A172 (cell line): ENCODE data around the gene HLA-G. TPM values are rescaled to one million over a fixed set of nuclear protein-coding genes. Genes with fewer than 3 reads are reported as not detected.

Source experiments
- DNase-seq: peaks from one replicate; pipeline ENCODE4 v3.0.0-alpha.2; 2015; ENCODE audit warnings: low spot score
- total RNA-seq: library from RNA; depleted of rRNA; stranded (reverse); fragments of >200 nt; shearing (Covaris generic); gene quantifications from 2 replicates; pipeline ENCODE4 v1.2.3, GENCODE V29; 2014

HLA-G gene
- total RNA-seq, 1 experiment from 2014 or later: not detected

DNA sequence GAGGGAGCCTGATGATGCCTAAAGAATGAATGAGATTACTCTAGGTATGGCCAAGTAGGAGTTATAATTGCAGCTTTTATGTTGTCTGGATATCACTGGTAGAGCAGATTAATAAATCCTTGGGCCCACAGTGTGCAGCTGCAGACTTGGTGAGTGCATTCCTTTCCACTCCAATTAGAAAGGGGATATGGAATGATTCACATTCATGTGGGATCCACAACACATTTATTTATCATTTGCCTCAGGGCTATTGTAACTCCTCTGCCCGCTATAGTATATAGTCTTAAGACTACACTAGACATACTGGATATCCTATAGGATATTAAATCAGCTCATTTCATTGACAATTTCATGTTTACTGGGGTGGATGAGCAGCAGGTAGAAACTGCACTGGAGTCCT lies 11.6 kb upstream of the HLA-G start:
- no peak for DNase-seq

DNA sequence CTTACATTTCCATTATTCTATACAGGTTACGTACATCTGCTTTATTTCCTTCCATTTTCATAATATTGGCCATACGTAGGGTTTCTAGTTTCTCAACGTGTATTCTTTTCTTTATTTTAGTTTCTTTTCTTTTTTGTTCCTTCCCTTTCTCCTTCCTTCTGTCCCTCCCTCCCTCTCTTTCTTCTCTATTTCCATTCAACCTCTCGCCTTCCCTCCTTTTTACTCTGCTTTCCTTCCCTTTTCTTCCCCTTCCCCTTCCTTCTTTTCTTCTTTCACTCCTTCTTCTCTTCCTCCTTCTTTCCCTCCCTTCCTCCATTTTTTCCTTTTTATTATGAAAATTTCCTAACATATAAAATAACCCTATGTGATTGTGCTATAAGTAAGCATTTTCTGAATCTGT lies 8.7 kb upstream of the HLA-G start:
- no peak for DNase-seq

DNA sequence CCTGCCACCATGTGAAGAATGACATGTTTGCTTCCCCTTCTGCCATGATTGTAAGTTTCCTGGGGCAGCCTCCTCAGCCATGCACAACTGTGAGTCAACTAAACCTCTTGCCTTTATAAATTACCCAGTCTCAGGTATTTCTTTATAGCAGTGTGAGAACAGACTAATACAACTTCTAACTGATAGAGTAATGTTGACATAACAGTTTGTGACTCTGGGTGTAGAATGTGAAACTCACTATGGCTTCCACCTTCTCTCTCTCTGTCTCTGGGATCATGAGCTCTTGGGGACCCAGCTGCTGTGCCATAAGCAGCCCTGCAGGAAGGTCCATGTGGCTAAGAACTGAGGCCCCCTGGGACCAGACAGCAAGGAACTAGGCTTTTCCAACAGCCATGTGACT lies 3.5 kb upstream of the HLA-G start:
- no peak for DNase-seq

DNA sequence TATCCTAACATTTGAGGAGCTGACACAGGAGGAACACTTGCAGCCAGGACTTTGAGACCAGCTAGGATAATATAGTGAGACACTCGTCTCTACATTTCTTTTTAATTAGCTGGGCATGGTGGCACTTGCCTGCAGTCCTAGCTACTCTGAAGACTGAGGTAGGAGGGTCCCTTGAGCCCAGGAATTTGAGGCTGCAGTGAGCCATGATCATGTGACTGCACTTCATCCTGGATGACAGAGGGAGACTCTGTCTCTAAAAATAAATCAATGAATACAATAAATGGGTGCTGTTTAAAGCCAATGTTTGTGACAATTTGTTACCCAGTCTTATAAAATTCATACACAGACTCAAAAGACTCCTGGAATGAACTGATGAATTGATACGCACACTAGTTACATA lies 1.8 kb upstream of the HLA-G start:
- no peak for DNase-seq

DNA sequence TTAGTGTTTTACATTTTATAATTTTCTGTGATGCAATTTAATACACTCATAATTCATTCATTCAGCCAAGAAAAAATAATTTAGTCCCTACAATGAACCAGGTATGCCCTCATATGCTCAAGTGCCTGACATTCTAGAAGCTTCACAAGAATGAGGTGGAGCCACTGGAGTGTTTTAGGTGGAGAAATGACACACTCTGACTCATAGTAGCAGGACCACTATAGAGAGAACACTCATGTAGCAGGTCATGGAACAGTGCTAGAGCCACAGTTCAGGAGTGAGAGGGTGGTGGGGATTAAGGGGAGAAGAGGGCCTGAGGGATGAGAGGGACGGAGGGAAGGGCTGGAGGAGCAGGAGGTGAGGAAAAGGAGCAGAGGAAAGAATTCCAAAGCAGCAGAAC lies 1.4 kb upstream of the HLA-G start:
- peak; percentile 8 for DNase-seq

DNA sequence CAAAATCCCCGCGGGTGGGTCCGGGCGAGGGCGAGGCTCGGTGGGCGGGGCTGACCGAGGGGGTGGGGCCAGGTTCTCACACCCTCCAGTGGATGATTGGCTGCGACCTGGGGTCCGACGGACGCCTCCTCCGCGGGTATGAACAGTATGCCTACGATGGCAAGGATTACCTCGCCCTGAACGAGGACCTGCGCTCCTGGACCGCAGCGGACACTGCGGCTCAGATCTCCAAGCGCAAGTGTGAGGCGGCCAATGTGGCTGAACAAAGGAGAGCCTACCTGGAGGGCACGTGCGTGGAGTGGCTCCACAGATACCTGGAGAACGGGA lies 809 bp downstream of the HLA-G start:
- no peak for DNase-seq

DNA sequence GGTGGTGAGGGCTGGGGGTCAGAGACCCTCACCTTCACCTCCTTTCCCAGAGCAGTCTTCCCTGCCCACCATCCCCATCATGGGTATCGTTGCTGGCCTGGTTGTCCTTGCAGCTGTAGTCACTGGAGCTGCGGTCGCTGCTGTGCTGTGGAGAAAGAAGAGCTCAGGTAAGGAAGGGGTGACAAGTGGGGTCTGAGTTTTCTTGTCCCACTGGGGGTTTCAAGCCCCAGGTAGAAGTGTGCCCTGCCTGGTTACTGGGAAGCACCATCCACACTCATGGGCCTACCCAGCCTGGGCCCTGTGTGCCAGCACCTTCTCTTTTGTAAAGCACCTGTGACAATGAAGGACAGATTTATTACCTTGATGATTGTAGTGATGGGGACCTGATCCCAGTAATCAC lies 2.1 kb downstream of the HLA-G start:
- DNase-seq: no peak

DNA sequence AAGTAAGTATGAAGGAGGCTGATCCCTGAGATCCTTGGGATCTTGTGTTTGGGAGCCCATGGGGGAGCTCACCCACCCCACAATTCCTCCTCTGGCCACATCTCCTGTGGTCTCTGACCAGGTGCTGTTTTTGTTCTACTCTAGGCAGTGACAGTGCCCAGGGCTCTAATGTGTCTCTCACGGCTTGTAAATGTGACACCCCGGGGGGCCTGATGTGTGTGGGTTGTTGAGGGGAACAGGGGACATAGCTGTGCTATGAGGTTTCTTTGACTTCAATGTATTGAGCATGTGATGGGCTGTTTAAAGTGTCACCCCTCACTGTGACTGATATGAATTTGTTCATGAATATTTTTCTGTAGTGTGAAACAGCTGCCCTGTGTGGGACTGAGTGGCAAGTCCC lies 2.8 kb downstream of the HLA-G start:
- no peak for DNase-seq

DNA sequence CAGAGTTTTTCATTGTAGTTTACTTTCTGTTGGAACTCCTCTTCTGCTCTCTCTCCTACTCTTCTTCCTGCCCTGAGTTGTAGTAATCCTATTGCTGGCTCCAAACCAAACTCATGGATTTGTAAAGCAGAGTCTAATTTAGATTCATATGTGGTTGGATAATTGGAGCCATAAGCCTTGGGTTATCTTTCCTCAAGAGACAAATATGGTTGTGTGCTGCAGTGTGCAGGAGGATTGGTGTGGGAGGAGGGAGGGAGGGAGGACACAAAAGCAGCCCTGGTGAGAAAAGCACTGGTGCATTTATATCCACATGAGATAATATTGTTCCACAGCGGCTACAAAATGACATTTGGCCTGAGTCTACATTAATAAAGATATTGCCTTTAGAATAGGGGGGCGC lies 4.2 kb downstream of the HLA-G start:
- no peak for DNase-seq

DNA sequence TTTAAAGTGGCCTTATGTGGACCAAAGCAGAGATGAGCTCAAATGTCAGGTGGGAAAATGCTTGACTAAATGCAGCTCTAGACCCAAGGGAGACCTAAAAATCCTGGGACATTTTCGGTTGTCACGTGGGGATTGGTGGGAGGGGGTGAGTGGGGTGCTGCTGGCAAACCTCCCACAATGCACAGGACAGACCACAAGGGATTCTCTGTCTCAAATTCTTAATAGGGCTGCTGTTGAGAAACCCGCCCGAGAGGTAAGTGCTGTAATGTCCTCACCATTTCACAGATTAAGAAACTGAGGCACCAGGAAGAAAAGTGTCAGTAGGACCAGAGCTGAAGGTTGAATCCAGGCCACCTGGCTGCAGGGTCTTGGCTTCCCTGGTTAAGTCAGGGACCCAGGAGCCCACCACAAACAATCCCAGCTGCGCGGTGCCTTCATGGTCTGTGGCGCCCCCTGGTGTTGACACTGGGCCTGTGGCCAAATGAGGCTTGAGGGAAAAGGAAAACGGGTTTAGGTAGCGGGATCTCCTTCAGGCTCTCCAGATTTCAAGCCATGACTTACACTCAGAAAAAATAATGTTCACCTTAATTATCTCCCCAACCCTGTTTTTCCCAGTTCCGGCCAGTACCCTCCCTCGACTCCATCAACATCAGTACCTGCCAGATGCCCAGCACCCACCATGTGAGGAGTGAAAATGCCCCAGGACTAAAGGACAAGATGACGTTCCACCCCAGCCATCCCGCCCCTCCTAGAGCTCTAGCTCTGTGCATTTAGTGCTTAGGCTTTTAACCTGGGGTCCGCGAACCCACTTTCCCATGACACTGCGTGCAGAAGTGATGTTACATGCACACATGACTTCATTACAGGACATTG lies 7.2 kb downstream of the HLA-G start:
- DNase-seq: no peak

DNA sequence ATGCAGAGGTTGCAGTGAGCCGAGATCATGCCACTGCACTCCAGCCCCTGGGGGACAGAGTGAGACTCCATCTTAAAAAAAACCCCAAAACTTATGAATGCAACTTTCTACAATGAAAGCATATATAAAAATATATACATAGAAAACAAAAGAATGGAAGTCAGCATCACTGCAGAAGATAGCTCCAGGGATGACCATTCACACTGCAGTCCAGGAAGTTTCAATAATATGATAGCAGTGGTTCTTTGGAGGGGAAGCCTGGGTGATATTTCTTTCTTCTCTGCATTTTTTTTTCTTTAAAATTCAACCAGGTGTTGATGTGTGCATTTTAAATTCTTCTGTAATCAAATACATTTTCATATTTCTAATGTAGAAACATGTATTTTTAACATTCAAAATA lies 12.3 kb downstream of the HLA-G start:
- DNase-seq: no peak

DNA sequence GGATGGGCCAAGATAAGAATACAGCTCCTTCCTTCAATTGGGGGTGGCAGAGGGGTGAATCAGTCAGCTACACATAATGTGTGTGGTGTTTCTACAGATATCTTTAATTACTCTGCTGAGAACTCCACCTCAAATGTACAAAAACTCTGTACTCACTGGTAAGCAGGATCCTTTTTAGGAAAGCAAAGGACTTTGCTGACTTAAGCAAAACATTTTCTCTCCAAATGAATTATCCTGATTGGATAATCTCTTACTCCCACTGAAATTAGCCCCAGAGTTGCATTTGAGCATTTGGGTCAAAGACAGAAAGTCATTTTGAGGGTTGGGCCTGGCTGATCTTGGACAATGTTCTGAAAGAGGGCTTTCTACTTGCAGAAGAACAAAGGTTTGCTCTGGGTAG lies 13.4 kb downstream of the HLA-G start:
- no peak for DNase-seq

DNA sequence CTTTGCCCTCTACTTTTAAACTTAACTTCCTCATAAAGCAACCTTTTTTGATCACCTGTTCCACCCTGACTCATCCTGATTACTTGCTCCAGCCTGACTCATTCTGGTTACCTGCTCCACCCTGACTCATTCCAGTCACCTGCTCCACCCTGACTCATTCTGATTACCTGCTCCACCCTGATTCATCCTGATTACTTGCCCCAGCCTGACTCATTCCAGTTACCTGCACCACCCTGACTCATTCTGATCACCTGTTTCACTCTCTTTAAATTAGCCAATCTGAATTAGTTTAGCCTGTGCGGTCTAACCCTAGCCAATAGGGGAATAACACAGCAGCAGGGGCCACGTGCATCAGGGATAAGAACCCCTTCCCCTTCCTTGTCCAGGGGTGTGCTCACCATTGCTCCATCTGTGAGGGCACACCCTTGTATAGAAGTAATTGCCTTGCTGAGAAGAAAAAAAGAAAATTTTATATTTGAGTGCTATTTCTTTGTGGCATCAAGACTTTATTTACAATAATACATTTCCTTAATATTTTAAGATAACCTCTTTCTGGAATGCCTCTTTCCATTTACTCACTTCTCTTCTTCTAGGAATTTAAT lies 17.9 kb downstream of the HLA-G start:
- peak; percentile 64 for DNase-seq

DNA sequence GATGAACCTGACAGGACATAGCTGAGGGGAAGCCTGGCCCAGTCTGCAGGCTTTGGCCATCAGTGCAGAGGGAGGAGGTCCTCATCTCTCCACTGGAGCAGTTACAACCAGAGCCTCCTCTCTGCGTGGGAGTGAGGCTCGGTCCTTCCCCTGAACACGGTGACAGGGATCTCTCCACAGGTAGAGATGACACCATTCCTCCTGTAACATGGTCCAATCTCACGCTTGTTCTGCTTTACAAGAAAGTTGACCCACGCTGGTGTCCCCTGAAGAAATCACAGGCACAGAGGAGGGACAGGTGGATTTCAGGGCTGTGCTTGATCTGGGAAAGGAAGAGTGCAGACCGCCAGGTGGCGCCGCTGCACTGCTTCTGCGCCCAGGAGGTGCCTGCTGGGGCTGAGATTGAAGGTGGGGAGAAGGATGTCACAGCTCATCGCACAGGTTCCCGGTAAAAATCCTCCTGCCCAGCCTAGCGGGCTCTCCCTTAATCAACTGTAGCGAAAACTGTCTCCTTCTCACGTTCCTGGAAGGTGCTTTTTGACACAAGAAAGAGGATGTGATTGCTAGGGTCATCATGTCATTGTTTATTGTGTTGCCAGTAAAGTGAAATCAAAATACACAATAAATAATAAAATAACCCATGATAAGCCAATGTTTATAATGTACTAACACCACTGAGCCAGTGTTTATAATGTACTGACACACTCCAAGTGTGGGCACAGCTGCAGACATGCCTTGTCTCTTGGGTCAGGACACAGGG lies 20.4 kb downstream of the HLA-G start:
- DNase-seq: peak; percentile 55

DNA sequence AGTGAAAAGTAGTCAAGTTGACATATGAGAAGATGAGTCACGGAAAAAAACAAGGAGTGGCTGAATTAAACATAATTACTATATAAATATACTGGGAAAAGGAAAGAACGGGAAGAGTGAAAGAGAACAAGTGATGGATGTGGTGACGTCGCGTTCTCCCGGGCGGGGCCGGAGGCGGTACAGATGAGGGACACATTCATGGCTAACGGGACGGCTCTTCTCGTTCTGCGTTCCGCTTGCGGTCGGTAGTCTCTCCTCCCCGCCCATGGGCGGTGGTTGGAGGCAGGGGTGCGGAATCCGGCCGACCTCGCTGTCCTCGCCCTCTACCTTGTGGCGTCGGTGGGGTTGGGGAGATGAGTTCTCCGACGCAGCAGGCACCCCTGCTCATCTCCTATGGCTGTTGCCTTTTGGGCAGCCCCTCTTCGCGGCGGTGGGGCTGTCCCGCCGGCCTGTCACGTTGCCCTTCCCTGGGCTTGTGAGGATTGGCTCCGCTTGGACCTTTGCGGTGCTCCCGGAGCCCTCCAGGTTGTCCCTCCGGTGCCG lies 22.5 kb downstream of the HLA-G start:
- DNase-seq: no peak

DNA sequence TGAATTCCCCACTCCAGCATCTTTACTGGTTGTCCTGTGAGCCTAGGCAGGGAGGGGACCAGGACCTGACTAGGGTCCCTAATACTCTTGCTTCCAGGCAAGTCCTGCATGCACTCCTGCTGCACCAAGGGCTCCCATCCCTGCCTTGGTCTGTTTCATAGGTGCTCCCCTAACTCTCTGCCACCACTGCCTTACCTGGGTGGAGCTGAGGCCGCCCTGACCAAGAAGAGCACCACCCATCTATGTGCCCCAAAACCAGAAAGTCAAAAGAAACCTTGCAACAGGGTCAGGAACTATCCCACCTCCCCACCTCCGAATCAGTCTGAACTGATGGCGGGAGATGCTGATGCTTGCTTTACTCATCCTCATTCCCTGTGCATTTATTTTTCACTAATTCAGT lies 23.6 kb downstream of the HLA-G start:
- DNase-seq: no peak

DNA sequence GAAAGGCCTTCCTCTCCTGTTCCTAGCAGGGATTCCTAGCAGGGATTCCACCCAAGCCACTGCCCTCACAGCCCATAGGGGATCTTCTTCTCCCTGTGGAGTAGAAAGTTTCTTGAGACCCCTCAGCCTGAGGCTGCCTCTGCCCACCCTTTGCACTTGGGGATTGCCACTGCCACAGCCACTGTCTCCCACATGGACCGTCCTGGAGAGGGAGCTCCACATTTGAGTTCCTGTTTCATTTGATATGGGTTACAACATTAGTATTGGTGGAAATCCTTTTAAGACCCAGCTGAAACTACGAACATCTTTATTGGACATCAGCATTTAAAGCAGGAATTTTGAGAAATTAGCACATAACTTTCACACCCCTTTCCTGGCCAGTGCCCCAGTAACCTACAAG lies 25.6 kb downstream of the HLA-G start:
- DNase-seq: no peak

DNA sequence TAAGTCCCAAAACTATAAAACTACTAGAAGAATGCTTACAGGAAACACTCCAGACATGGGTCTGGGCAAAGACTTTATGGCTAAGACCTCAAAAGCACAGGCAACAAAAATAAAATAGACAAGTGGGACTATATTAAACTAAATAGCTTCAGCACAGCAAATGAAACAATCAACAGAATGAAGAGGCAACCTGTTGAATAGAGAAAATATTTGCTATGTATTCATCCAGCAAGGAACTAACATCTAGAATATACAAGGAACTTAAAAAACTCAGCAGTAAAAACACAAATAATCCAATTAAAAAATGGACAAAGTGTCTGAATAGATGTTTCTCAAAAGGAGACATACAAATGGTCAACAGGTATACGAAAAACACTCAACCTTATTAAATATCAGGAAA lies 30.4 kb downstream of the HLA-G start:
- DNase-seq: no peak

DNA sequence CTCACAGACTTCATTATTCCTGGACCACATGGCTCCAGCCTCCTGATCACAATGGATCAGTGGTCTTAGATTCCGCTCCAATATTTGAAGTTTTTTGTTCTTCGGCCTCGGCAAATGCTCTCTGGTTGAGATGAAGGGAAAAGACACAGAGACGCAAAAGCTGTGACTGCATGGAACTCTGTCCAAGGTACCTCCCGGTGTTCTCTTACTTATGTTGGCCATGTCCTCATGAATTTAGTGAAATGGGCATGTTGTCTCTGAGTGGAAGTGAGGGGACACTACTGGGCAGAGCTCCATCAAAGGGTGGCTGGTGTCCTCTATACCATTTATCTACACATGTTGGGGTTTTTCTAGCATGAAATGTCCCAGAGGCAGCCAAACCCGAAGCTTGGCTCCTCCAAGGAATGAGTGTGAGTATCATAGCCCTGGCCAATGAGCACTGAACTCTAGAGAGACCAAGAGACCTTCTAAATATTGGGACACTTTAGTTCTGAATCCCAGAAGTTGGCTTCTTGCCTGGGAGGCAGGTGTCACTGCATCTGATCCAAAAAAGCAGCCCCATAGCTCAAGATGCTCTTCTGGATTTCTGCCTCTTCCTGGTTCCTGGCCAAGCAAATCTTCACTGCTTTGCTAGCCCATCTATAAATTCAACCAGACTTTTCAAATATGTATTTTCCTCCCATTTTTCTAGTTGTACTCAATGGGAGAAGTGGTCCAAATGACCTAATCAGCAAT lies 34.1 kb downstream of the HLA-G start:
- no peak for DNase-seq

DNA sequence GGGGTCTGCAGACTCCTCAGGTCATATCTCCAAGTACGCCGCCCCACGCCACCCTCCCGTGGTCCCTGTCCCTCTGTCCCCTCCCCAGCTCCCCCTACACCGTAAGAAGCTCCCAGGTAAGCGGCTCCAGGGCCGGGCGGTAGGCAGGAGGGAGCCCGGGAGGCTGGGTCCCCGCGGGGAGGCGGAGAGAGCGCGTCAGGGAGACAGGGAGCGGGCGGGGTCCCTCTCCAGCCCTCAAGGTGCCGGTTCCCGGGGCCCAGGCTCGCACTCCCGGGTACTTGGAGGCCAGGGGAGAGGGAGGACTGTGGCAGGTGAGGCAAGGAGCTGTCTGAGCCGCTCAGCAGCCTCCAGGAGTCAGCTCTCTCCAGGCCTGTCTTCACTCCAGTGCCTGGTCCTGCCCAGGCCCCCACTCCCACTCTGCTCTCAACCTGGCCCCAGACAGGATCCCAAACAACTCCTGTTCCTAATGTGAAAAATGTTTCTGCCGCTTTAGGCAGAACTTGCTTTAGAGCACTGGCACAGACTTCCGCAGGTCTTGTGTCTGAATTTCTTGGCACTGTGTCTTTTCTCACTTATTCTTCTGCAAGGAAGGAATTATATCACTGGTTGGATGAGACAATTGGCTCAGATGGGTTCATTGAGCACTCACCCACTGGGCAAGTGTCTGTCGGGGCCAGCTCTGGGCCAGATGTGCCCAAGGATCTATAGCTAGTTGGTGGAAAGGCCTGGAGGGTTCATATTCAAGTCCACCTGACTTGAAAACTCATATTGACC lies 36.6 kb downstream of the HLA-G start:
- DNase-seq: no peak

DNA sequence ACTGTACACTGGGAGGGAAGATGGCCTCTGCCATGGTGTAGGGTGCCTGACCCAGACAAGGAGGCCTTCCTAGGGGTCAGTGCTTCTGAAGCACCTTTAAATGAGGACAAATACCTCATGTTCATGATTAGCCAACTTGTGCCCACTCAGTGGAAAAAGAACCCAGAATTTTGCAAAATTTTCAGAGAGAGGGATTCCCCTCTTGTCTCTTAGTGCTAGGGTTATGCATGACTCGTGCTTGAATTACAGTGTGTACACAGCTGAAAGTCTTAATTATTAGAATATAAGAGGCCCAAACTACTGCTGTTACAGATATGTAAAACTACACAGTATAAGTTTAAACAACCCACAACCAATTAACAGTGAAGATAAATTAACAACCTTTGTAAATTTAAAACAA lies 38.0 kb downstream of the HLA-G start:
- DNase-seq: no peak
